GM12892 (cell line): ENCODE data around the gene POGK. TPM values are rescaled to one million over a fixed set of nuclear protein-coding genes. Genes with fewer than 3 reads are reported as not detected.
A peak's percentile ranks its signal among the peaks of the same experiment; 100 is the strongest.
"Not testable (repeated sequence)": the region's sequence is repeated elsewhere in the genome, so short reads cannot be mapped to it uniquely, and the experiment has no call there.

Experiments used
- DNase-seq: peaks from one replicate; pipeline ENCODE4 v3.0.0; 2011; ENCODE audit not compliant: insufficient read length
- FAIRE-seq: peaks from 2 replicates; lab custom pipeline; 2011; peaks lifted over from hg19 to GRCh38; lab: Jason Lieb, UNC
- POLR2A ChIP-seq: IDR thresholded peaks from 2 replicates; pipeline ENCODE4 v1.6.1; 2011; ENCODE audit warnings: low read depth, low read length, control low read depth
- POLR2AphosphoS5 ChIP-seq: IDR thresholded peaks from 2 replicates; pipeline ENCODE4 v1.6.1; 2011; ENCODE audit warnings: low read depth, low read length, control low read depth
- TAF1 ChIP-seq: IDR thresholded peaks from 2 replicates; pipeline ENCODE4 v1.6.1; 2011; ENCODE audit warnings: low read depth, mild to moderate bottlenecking, control low read depth, low read length, borderline replicate concordance
- polyA plus RNA-seq: library from polyadenylated mRNA; unstranded; fragments of >200 nt; gene quantifications from one replicate; pipeline ENCODE4 v1.2.1, GENCODE V29; 2012; ENCODE audit warnings: missing spikeins, inconsistent platforms; ENCODE audit not compliant: missing spikeins

POGK gene
- polyA plus RNA-seq = 14.6 TPM

- TF ChIP-seq POLR2AphosphoS5 = peak; percentile 87
- TF ChIP-seq TAF1 = peak; percentile 59; the same call in 1 of the 2 replicates
- peak; percentile 92 for TF ChIP-seq POLR2A
- FAIRE-seq (peak; percentile 91), DNase-seq (peak; percentile 85)
These were observed at the start of gene POGK for GRCh38 chr1:166838766-166839599. Gene POGK (plus strand): TSS chr1:166839475. CDS start chr1:166840957, 1,482 bp downstream.

DNA sequence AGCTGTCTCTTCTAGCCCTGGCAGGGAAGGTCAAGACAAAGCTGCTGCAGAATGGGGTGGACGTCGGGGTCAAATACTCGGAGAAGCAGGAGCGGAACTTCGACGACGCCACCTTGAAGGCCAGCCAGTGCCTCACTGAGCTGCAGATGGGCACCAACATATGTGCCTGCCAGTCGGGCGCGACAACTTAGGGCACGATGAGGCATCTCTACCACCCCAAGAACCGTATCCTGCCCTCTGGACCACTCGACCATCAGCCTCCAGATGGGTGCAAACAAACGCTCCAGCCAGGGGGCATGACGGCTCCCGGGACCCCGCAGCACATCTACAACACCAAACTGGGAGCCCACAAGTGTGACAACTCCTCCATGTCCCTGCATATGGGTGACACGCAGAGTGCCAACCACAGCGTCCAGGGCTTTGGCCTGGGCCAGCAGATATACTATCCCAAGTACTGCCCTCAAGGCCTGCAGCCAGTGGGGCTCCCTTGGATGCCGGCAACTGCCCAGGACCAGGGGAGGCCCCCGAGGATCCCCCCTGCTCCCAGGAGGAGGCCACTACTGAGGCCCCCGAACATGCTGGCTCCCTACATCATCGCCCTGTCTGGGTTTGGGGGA is 42.5 kb upstream of the POGK start:
- DNase-seq = no peak
- TF ChIP-seq TAF1 (no peak), POLR2AphosphoS5 (no peak)
- FAIRE-seq = no peak

- DNase-seq (no peak), FAIRE-seq (no peak)
- TF ChIP-seq TAF1 (no peak), POLR2A (no peak), POLR2AphosphoS5 (no peak)
These were observed 30.3 kb upstream of the POGK start for GRCh38 chr1:166808952-166809351.

- DNase-seq (no peak), FAIRE-seq (no peak)
- TF ChIP-seq POLR2A (no peak), TAF1 (no peak), POLR2AphosphoS5 (no peak)
These were observed 27.6 kb upstream of the POGK start for GRCh38 chr1:166811691-166812090.

DNA sequence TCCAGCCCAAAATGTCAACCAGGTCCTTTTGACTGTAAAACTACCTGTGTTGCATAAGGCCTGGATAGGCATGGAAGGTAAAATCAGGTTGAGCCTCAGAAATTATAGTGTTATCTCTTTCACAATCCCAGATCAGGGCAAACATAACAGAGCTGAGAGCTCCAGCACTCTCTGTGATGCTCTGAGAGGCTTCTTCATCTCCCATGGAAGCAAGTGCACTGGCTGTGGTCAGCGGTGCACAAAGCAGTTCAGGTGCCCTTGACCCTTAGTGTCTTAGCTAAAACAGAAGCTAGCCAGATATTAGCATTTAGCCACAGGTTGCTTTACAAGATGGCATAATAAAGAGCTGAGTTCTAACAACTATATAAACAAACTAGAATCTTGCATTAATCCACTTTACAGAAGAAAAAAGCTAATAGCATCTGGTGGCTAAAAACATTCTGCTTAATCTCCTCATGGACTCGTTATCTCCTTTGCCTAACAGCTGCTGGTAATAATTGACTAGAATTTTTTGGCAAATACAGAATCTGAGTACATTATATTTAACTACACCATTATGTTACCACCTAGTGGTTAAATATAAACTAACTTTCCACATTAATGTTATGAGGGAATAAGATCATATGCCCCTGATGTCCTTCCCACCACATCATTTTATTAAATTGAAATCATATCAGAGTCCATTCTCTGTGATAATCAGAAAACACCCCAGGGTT is 25.6 kb upstream of the POGK start:
- DNase-seq (no peak), FAIRE-seq (no peak)
- TF ChIP-seq TAF1 (no peak), POLR2A (no peak), POLR2AphosphoS5 (no peak)

DNA sequence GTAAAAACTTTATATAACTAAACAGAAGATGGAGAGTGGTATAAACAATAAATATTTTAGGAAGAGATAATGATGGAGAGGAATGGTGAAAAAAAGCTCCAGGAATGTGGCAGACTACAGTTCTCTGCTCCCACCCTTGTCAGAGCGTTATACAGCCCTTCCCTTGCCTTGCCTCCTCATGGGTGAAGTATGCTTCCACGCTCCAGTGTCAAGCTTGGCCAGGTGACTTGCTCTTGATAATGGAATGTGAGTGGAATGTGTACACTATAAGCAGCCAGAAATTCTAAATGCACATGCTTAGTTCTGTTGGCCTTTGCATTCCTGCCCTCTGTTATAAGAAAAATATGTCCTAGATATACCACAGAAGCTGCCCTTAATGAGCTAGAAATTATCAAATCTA is 24.7 kb upstream of the POGK start:
- FAIRE-seq = no peak
- no peak for TF ChIP-seq TAF1
- TF ChIP-seq POLR2A = no peak
- no peak for DNase-seq

- FAIRE-seq = no peak
- no peak for DNase-seq
- no peak for TF ChIP-seq POLR2A
- TF ChIP-seq POLR2AphosphoS5 = no peak
- no peak for TF ChIP-seq TAF1
These were observed 19.3 kb upstream of the POGK start for GRCh38 chr1:166819974-166820373.

DNA sequence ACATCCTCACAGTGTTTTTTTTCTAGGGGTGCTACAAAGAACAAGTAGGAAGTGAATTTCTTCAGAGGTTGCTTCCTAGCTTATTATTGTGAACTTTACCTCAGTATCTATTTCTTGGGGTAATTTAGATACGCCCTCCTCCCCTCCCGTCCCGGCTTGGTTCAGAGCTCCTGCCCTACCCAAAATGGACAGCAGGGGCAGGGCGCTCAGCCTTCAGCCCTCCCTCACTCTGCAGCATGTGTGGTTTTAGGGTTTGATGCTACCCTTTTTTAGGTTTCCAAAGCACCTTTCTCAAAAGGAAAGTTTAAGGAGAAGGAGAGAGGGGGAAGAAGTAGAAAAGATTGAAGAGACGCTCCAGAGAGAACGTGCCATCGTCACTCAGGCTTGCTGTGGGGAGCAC is 16.9 kb upstream of the POGK start:
- FAIRE-seq = no peak
- TF ChIP-seq POLR2AphosphoS5 (no peak), POLR2A (no peak), TAF1 (no peak)
- DNase-seq = no peak

GRCh38 chr1:166827426-166827825 is 11.8 kb upstream of the POGK start:
- FAIRE-seq = no peak

DNA sequence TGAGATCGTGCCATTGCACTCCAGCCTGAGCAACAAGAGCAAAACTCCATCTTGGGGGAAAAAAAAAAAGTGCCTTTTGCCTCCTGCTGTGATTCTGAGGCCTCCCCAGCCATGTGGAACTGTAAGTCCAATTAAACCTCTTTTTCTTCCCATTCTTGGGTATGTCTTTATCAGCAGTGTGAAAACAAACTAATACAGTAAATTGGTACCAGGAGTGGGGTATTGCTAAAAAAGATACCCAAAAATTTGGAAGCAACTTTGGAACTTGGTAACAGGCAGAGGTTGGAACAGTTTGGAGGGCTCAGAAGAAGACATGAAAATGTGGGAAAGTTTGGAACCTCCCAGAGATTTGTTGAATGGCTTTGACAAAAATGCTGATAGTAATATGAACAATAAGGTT is 9.5 kb upstream of the POGK start:
- not testable (repeated sequence) for DNase-seq, FAIRE-seq

More at GRCh38 chr1:166827426-166827825, 11.8 kb upstream of the POGK start:
- TF ChIP-seq POLR2AphosphoS5 = no peak
- no peak for TF ChIP-seq TAF1
- DNase-seq = no peak

DNA sequence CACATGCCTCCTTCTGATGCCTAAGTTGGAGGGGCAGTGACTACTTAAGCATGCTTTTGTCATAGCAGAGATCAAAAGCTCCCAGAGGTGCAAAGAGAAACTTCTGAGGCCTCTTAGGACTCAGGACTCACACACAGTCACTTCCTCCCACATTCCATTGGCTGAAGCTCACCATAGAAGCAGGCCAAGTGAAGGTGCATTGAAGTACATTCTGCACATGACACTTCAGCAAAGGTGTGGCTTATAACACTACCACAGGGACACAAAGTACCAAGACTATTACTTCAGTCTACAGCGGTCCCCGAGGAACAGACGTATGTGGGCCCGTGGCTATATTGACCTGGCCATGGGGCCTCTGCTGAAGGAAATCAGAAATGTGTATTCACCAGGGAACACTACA is 2.5 kb upstream of the POGK start:
- no peak for TF ChIP-seq POLR2AphosphoS5
- no peak for FAIRE-seq
- DNase-seq = no peak
